Glutamatergic neuron (in vitro differentiated cells): ENCODE data around the gene LMAN1L. TPM values are rescaled to one million over a fixed set of nuclear protein-coding genes. Genes with fewer than 3 reads are reported as not detected.

Experiments used
- DNase-seq: peaks from one replicate; pipeline ENCODE4 v3.0.0; 2022
- H3K27ac Mint-ChIP-seq: one replicate; pipeline ENCODE4 v1.8.0; 2020; ENCODE audit warnings: mild to moderate bottlenecking, mixed read lengths, inconsistent platforms; ENCODE audit not compliant: unreplicated experiment
- H3K27me3 Mint-ChIP-seq: one replicate; pipeline ENCODE4 v1.8.0; 2020; ENCODE audit warnings: mild to moderate bottlenecking, moderate library complexity, mixed read lengths, inconsistent platforms; ENCODE audit not compliant: unreplicated experiment
- H3K36me3 Mint-ChIP-seq: one replicate; pipeline ENCODE4 v1.8.0; 2020; ENCODE audit warnings: mild to moderate bottlenecking, mixed read lengths, inconsistent platforms; ENCODE audit not compliant: unreplicated experiment
- H3K4me1 Mint-ChIP-seq: one replicate; pipeline ENCODE4 v1.8.0; 2020; ENCODE audit warnings: mild to moderate bottlenecking, low read depth, mixed read lengths, inconsistent platforms; ENCODE audit not compliant: unreplicated experiment
- H3K4me3 Mint-ChIP-seq: one replicate; pipeline ENCODE4 v1.8.0; 2020; ENCODE audit warnings: mild to moderate bottlenecking, mixed read lengths, inconsistent platforms; ENCODE audit not compliant: unreplicated experiment
- H3K9me3 Mint-ChIP-seq: one replicate; pipeline ENCODE4 v1.8.0; 2020; ENCODE audit warnings: mild to moderate bottlenecking, moderate library complexity, mixed read lengths, inconsistent platforms; ENCODE audit not compliant: unreplicated experiment
- CTCF ChIP-seq: fragments of 200-600 bp; sonication (generic); IDR thresholded peaks from one replicate; pipeline ENCODE4 v1.5.0; 2021; ENCODE audit not compliant: partially characterized antibody, unreplicated experiment
- total RNA-seq: library from RNA; stranded (reverse); fragmentation: NEBNext Ultra II Directional; extraction: Animal tissue kit (Norgen Biotek cat#: 25700); gene quantifications from one replicate; pipeline ENCODE4 v1.2.1, GENCODE V29; 2021; ENCODE audit not compliant: unreplicated experiment

The LMAN1L gene
- total RNA-seq, 1 donor from 2014 or later = not detected

- Mint-ChIP-seq H3K9me3 (peaks cover 6% of the 10 kb centered on the region), H3K4me1 (peaks cover 22% of the 10 kb centered on the region), H3K4me3 (no peak overlapping the region), H3K36me3 (no peaks in the 10 kb centered on the region), H3K27me3 (peaks cover 9% of the 10 kb centered on the region), H3K27ac (peak overlapping the region; percentile 72)
- no peak for TF ChIP-seq CTCF
- no peak for DNase-seq
These were observed 25.0 kb downstream of the LMAN1L start for GRCh38 chr15:74837482-74838136.

GRCh38 chr15:74838137-74838516 is 25.5 kb downstream of the LMAN1L start:
- Mint-ChIP-seq H3K9me3 (peaks cover 6% of the 10 kb centered on the region), H3K27ac (no peak overlapping the region), H3K4me1 (peaks cover 17% of the 10 kb centered on the region), H3K27me3 (peaks cover 9% of the 10 kb centered on the region), H3K4me3 (no peak overlapping the region), H3K36me3 (no peaks in the 10 kb centered on the region)
- TF ChIP-seq CTCF = no peak
- DNase-seq = no peak

- H3K27ac Mint-ChIP-seq = no peak overlapping the region
- peaks cover 7% of the 10 kb centered on the region for H3K9me3 Mint-ChIP-seq
- TF ChIP-seq CTCF = no peak
- H3K36me3 Mint-ChIP-seq = no peaks in the 10 kb centered on the region
- DNase-seq = no peak
- peaks cover 17% of the 10 kb centered on the region for H3K4me1 Mint-ChIP-seq
- peaks cover 11% of the 10 kb centered on the region for H3K27me3 Mint-ChIP-seq
- no peak overlapping the region for H3K4me3 Mint-ChIP-seq
These were observed 26.3 kb downstream of the LMAN1L start for GRCh38 chr15:74838746-74839525.

- H3K36me3 Mint-ChIP-seq = no peaks in the 10 kb centered on the region
- H3K4me3 Mint-ChIP-seq = no peak overlapping the region
- H3K27ac Mint-ChIP-seq = no peak overlapping the region
- H3K4me1 Mint-ChIP-seq = peaks cover 14% of the 10 kb centered on the region
- peaks cover 4% of the 10 kb centered on the region for H3K9me3 Mint-ChIP-seq
- no peak for TF ChIP-seq CTCF
- DNase-seq = no peak
- H3K27me3 Mint-ChIP-seq = peaks cover 8% of the 10 kb centered on the region
These were observed 27.1 kb downstream of the LMAN1L start for GRCh38 chr15:74839526-74840395.
